8988T (cell line): ENCODE measurements around the gene GPNMB.
A peak's percentile ranks its signal among the peaks of the same experiment; 100 is the strongest.

Experiments used
- DNase-seq: peaks from one replicate; pipeline ENCODE4 v3.0.0; 2011

Gene GPNMB

GRCh38 chr7:23275912-23276311, 29.3 kb downstream of the GPNMB start:
- no peak for DNase-seq

DNA sequence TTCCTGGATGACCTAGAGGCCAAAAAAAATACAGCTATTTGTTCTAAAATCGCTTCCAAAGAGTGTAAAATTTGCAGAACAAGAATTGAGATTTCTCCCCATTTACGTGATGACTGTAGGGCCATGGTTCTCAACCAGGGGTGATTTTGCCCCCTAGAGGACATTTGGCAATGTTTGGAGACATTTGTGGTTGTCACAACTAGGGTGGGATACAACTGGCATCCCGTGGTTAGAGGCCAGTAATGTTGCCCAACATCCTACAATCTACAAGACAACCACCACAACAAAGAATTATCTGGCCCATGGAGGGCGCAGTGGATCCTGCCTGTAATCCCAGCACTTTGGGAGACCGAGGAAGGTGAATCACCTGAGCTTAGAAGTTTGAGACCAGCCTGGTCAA, 29.8 kb downstream of the GPNMB start:
- DNase-seq, result no peak

DNA sequence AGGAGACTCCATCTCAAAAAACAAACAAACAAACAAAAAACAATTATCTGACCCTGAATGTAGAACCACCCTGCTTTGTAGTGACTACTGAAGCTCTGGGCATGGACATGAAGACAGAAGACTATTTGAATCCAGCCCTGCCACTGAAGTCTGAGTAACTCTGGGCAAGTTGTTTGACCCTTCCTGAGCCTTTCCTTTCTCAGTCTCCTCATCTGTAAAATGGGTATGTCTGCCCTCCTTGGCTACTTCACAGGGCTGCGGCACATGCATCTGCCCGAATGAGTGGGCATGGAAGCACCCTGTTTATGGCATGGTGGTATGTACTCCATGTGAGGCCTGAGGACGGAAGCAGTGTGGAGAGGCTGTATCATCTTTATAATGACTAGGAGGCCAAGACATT, 30.4 kb downstream of the GPNMB start:
- DNase-seq, result no peak

- no peak for DNase-seq
Measured at GRCh38 chr7:23277359-23277989, 30.9 kb downstream of the GPNMB start.

- DNase-seq, result no peak
Measured at GRCh38 chr7:23279819-23280525, 33.4 kb downstream of the GPNMB start.

- no peak for DNase-seq
Measured at GRCh38 chr7:23283086-23283485, 36.5 kb downstream of the GPNMB start.

DNA sequence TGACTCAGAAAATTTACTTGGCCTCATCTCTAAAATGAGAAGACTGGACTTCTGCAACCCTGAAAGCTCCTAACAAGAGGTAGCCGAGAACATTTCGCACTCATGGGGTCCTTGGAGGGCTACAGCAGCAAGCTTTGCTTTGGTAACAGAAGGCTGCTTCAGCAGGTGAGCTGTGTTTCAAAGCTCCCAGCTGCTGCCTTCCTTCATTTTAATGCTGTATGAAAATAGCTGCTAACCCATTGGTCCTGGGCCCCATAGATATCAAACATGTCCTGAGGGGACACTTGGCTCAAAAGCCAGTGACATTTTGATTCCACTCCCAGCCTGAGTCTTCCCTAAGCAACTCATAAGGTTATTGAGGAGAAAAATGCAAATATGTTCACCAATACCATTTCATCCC, 38.3 kb downstream of the GPNMB start:
- no peak for DNase-seq

DNA sequence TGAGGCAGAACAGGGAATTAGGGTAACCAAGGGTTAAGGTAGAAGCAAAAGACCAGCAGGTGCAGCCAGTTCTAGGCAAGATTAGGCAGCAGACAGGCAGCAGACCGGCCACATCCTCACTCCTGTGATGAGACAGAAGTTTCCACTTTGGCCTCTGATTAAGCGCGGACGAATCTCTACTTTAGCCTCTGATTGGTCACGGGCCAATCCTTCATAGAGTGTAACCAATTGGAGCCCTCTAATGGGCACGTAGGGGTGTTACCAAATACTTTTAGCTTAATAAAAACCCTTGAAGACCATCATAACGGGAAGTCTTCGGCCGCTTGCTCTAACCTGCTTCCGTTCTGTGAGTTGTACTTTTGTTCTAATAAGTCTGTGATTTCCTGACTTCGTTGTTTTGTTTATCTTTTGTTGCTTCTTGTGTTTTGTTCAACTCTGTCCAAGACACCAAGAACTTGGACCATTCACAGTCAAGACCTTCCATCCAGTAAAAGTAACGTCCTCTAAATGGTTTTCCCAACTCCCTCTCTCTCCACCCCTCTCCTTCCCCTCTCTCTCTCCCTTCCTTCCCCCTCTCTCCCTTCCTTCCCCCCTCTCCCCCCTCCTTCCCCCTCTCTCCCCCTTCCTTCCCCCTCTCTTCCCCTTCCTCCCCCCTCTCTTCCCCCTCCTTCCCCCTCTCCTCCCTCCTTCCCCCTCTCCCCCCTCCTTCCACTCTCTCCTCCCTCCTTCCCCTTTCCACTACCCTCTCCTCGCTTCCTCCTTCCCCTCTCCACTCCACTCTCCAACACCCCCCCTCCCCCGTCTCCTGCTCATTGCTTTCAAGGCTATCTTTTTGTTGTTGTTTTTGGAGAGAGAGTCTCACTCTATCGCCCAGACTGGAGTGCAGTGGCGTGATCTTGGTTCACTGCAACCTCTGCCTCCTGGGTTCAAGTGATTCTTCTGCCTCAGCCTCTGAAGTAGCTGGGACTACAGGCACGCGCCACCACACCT, 39.4 kb downstream of the GPNMB start:
- DNase-seq, result no peak

GRCh38 chr7:23287612-23288011, 41.0 kb downstream of the GPNMB start:
- DNase-seq, result no peak

- DNase-seq, result no peak
Measured at GRCh38 chr7:23290993-23291392, 44.4 kb downstream of the GPNMB start.

GRCh38 chr7:23291957-23292560, 45.5 kb downstream of the GPNMB start:
- DNase-seq, result no peak

DNA sequence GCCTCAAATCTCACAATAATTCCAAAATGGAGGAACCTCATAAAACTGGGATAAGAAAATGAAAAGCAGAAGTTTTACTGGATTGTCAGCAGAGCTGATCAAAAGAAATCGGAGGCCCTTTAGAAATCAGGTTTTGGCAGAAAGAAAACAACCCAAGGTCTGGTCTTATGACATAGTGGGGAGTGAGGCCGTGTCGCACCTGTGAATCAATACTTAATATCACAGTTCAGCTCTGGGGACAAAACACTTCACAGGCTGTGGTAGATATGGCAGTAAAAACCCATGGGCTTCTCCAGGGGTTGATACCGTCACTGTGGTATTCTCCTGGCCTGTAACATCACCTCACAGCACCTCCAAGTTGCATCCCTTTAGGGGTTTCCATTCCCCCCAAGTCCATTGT, 46.0 kb downstream of the GPNMB start:
- DNase-seq, result no peak

- DNase-seq, result no peak
Measured at GRCh38 chr7:23293500-23294073, 47.0 kb downstream of the GPNMB start.

DNA sequence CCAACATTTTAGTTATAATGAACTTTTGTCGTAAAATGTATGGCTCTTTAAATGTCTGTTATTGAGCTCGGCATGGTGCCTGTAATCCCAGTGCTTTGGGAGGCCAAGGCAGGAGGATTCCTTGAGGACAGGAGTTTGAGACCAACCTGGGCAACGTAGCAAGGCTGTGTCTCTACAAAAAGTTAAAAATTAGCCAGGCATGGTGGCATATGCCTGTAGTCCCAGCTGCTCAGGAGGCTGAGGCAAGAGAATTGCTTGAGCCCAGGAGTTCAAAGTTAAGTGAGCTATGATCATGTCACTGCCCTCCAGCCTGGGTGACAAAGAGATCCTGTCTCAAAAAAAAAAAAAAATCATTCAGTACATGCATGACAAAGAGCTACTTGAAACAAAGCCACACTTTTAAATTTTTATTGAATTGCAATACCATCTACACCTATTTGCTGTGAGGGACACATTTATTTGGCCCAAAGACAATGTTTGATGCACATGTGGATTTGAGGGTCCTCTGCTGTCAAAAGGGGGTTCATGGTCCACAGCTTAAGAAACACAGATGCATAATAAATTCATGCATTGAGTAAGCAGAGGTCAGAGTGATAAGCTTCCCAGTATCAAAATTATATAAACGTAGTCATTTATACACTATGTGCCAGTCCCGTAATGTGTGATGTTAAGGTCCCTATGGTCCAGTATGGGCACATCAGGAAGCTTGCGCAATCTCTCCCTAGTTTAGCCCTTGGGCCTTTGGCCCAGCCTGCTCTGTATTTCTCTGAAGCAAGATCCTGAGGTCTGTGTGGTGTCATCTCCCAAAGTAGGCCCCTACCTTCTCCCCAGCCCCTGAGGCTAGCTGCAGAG, 48.2 kb downstream of the GPNMB start:
- no peak for DNase-seq

GRCh38 chr7:23295401-23295697, 48.8 kb downstream of the GPNMB start:
- no peak for DNase-seq

- DNase-seq, result no peak
Measured at GRCh38 chr7:23298141-23298881, 51.7 kb downstream of the GPNMB start.

DNA sequence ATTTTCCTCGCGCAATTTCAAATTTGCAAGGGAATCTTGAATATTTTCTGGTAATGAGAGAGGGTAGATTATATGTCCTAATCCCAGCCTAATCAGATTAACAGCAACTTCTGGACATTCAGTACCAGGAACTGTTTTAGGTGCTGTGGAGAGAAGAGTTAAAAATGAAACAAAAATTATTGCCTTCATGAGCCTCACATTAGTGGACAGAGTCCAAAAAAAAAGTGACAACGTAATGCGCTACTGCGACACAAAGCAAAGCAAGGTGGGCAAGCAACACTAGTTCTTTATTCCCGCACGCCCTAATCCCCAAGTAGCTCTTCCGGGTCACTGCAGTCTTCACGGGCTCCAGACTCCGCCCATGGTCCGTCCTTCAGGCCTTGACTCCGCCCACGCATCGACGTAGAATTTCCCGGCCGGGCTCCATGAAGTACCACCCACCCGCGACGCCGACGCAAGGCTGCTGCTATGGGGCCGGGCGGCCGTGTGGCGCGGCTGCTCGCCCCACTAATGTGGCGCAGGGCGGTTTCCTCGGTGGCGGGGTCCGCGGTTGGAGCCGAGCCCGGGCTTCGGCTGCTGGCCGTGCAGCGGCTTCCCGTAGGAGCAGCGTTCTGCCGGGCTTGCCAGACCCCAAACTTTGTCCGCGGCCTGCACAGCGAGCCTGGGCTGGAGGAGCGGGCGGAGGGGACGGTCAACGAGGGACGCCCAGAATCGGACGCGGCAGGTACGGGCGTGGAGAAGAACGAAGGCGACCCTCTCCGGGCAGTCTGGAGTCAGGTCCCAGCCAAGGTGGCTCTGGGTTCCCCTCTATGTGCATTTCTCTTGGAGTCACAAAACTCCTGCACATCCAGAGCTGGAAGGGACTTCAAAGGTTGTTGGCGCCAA, 52.6 kb downstream of the GPNMB start, which contains the start of gene MALSU1:
TSS of gene MALSU1 (plus strand) at position 455 of the 885 bp plus-strand sequence. CDS start at position 469, 14 bp downstream.
- DNase-seq, result peak; percentile 59

- no peak for DNase-seq
Measured at GRCh38 chr7:23299770-23300300, 53.3 kb downstream of the GPNMB start.

DNA sequence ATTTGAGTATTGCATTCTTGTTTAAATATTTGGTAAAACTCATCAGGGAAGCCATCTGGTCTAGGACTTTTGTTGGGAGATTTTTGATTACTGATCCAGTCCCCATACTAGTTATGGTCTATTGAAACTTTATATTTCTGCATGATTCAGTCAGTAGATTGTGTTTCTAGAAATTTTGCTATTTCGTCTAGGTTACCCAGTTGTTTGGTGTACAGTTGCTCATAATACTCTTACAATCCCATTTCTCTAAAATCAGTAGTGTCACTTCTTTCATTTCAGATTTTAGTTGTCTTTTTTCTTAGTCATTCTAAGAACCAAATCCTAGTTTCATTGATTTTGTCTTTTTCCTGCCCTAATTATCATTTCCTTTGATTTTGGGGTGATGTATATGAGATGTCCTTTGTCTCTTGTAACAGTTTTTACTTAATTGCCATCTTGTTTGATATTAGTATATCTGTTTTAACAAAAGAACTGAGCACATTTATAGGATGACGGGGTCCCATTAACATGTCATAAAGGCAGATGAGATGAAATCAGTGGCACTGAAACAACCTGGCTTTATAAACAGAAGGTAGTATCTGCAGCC, 60.5 kb downstream of the GPNMB start:
- no peak for DNase-seq
